Retinal pigment epithelial cell (primary cell): ENCODE results near the gene DHX32.
A peak's percentile ranks its signal among the peaks of the same experiment; 100 is the strongest.
"Not testable (repeated sequence)": the region's sequence is repeated elsewhere in the genome, so short reads cannot be mapped to it uniquely, and the experiment has no call there.

Experiments used
- DNase-seq: peaks from one replicate; pipeline ENCODE4 v3.0.0-alpha.2; 2010; ENCODE audit warnings: low read depth
- H3K4me3 ChIP-seq: 2 replicates; pipeline ENCODE4 v1.5.1; 2011; ENCODE audit warnings: mild to moderate bottlenecking, low read length, control low read depth, moderate library complexity
- TF ChIP-seq, protein P1 (sequence below): conservative IDR thresholded peaks from 2 replicates; pipeline ENCODE4 v1.5.1; 2011; ENCODE audit warnings: low read depth, low read length, control low read depth, inconsistent platforms

DHX32 gene

DNA sequence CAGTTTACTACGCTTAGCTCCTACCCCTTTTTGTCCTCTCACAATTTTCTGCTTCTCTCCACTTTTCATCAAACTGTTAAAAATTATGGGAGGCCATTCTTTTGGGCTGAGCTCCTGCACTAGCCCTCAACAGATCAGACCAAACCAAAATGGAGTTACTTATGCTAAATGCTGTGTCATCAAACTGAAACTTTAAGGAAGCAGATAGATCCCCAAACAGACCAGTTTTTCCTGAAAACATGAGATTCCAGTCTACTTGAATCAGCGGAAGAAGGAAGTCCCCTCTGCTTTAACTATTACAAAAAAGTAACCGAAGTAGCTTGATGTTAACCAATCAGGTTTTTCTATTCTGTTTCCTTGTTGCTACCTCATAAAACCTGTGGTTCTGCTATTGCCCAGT lies 35.9 kb upstream of the DHX32 start:
- TF ChIP-seq, protein P1, sequence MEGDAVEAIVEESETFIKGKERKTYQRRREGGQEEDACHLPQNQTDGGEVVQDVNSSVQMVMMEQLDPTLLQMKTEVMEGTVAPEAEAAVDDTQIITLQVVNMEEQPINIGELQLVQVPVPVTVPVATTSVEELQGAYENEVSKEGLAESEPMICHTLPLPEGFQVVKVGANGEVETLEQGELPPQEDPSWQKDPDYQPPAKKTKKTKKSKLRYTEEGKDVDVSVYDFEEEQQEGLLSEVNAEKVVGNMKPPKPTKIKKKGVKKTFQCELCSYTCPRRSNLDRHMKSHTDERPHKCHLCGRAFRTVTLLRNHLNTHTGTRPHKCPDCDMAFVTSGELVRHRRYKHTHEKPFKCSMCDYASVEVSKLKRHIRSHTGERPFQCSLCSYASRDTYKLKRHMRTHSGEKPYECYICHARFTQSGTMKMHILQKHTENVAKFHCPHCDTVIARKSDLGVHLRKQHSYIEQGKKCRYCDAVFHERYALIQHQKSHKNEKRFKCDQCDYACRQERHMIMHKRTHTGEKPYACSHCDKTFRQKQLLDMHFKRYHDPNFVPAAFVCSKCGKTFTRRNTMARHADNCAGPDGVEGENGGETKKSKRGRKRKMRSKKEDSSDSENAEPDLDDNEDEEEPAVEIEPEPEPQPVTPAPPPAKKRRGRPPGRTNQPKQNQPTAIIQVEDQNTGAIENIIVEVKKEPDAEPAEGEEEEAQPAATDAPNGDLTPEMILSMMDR, result no peak
- no peak overlapping the region for H3K4me3 ChIP-seq
- no peak for DNase-seq

DNA sequence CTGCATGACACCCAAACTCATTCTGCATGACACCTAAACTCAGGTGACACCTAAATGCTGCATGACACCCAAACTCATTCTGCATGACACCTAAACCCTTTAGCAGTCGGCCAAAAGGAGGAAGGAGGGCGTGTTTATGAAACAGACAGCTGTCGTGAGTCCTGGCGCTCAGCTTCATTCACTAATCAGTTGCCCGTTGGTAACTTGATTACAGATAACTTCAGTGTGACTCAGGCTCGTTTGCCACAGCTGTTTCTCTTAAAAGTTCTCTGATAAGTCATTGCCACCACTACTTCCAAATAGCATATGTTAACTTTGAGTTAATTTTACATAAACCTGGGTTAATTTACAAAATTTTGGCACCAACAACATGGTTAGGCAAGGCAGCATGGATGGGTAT lies 32.2 kb upstream of the DHX32 start:
- not testable (repeated sequence) for H3K4me3 ChIP-seq

DNA sequence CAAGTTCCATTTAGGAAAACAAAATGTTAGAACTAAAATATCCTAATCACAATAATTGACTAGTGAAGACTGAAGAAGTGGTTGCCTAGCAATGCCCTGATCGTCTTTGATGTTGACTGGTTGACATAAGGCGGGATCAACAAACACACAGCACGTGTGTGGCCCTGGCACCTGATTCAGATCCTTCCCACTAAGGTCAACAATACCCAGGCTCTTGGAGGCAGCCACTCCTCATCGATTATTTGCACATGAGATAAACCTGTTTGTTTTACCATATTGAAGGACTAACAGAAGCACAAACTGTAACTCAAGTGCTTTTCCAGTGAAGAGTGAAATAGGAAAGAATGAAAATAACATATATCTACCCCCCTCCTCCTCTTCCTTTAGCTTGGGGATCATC lies 30.9 kb upstream of the DHX32 start:
- no peak overlapping the region for H3K4me3 ChIP-seq
- DNase-seq, result no peak
- TF ChIP-seq, protein P1, result no peak

More for the DNA sequence above, 32.2 kb upstream of the DHX32 start:
- DNase-seq, result not testable (repeated sequence)

GRCh38 chr10:125911145-125911544 lies 30.1 kb upstream of the DHX32 start:
- TF ChIP-seq, protein P1, result no peak
- DNase-seq, result no peak
- no peak overlapping the region for H3K4me3 ChIP-seq

- not testable (repeated sequence) for DNase-seq, H3K4me3 ChIP-seq
These were observed 28.4 kb upstream of the DHX32 start for GRCh38 chr10:125909491-125909890.

- DNase-seq, H3K4me3 ChIP-seq: not testable (repeated sequence)
These were observed 27.7 kb upstream of the DHX32 start for GRCh38 chr10:125908813-125909212.

GRCh38 chr10:125907598-125907997 lies 26.5 kb upstream of the DHX32 start:
- H3K4me3 ChIP-seq, DNase-seq: not testable (repeated sequence)

- DNase-seq, H3K4me3 ChIP-seq: not testable (repeated sequence)
These were observed 24.2 kb upstream of the DHX32 start for GRCh38 chr10:125905069-125905994.

DNA sequence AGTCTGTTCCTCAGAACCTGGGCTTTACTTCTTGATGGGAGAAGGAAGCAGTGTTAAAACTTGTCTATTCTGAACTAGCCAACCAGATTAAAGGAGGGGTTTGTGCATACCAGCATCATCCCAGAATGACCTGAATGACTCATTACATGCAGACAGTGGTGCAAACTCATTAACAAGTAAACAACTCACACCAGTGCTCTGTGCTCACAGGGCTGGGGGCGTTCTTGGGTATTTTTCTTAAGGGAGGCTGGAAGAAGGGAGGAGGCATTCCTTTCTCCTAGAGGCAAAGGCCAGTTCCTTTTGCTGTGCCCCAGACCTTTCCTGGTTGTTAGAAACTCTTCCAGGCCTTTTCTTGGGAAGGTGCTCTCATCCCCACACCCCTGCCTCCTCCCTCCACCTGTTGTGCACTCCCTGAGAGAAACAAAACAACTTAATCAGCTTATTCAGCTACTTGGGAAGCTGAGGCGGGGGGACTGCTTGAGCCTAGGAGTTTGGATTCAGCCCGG lies 22.1 kb upstream of the DHX32 start:
- H3K4me3 ChIP-seq, DNase-seq: not testable (repeated sequence)

DNA sequence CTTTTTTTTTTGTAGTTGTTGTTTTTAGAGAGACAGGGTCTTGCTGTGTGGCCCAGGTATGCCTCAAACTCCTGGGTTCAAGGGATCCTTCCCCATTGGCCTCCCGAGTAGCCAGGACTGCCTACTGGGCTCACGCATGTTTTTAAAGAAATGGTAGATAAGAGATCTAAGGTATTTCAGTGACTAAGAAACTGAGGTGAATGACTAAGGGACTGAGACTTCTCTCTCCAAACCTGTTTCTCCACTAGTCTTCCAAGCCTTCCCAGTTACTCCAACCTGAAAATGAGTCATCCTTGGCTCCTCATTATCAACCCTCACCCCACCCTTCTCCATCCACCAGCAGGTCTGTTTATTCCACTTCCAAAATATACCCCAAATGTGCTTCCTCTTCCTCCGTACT lies 19.9 kb upstream of the DHX32 start:
- DNase-seq, H3K4me3 ChIP-seq: not testable (repeated sequence)

DNA sequence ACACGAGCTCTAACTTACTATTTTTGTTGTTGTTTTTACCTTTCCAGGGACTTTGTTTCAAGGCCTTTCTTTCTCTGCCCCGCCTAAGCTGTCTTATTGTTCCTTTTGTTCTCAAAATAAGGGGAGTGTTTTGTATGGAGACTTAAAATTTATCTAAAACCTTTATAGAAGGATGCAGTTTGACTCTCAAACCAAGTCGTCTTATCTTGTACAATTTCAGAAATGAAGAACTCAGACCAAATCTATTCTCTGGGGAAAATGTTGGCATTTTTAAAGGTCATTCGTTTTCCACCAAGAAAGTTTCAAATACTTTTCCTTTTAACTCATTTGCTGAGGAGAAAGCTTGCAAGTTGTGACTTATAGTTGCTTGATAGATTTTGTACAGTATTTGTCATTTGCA lies 16.2 kb upstream of the DHX32 start:
- peak overlapping the region; percentile 79 for H3K4me3 ChIP-seq

GRCh38 chr10:125896088-125896934 lies 15.2 kb upstream of the DHX32 start, which contains the start of gene FANK1:
Gene FANK1 (plus strand): TSS chr10:125896564. CDS start chr10:125896643, 79 bp downstream.
- peak; percentile 56 for DNase-seq
- peak within 1 kb of the TSS; percentile 79 for H3K4me3 ChIP-seq

More for the DNA sequence above, 16.2 kb upstream of the DHX32 start:
- not testable (repeated sequence) for DNase-seq

DNA sequence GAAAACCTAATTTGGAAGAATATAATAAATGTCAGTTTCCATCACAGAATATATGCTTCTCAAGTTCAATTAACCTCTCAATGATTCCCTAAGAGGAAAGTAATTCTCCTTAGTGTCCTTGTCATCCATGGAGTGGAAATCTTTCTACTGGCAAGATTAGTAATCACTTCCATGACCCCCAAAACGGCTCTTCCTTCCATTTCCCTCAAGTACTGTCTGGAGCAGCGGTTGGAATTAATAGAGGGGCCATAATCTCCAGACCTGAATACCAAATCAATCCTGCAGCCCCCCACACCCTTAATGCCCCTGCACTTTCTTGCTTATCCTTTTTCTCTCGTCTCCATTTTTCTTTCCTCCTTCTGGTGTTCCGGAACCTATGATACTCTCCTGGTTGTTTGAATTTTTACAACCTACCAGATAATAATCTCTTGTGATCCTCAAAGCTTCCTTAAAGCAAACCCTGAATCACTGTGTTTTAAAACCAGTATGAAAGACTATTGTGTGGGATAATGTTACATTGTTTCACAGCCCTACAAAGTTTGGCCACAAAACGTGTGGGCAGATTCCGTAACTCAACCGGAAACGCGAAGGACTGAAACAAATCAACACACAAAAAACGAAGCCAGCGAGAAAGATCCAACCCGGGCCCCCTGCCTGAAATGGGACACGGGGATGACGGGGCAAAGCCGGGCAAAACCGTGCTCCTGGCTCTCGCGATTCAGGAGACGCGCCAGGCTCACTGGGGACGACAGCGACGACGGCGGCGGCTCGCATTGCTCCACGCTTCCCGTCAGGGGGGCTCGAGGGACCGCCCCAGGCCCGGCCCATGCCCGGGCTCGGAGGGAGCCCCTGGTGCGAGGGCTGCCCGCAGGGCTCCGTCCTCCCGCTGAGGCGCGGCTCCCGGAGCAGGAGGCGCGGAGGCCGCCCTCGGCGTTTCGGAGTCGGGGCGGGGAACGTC lies 14.3 kb upstream of the DHX32 start:
- peak overlapping the region; percentile 52 for H3K4me3 ChIP-seq
- peak; percentile 25 for DNase-seq

- H3K4me3 ChIP-seq, result not testable (repeated sequence)
These were observed 13.1 kb upstream of the DHX32 start for GRCh38 chr10:125894176-125894575.

More at GRCh38 chr10:125894176-125894575, 13.1 kb upstream of the DHX32 start:
- DNase-seq, result not testable (repeated sequence)
